ENCODE measurements around the gene CLTCL1.

- TF ChIP-seq CTCF (conservative IDR thresholded peaks at IDR 0.05; ENCODE audit: low read depth in 2 of 2) (no peak), ETS1 (IDR thresholded peaks at IDR 0.05) (no peak), EZH2 (IDR thresholded peaks at IDR 0.05; ENCODE audit: low read depth, unreplicated experiment) (no peak), REST (IDR thresholded peaks at IDR 0.05; ENCODE audit: unreplicated experiment) (no peak), CREB1 (CRISPR knock-in tag; IDR thresholded peaks at IDR 0.05; ENCODE audit: low read depth) (no peak), JUNB (IDR thresholded peaks at IDR 0.05; ENCODE audit: unreplicated experiment) (no peak)
These were observed 141.5 kb downstream of the CLTCL1 start, which contains the start of gene GSC2 for GRCh38 chr22:19149991-19150390.

Measured in GM23338 (cell line).